Measurements from ENCODE around the gene TPRA1. TPM values are rescaled to one million over a fixed set of nuclear protein-coding genes. Genes with fewer than 3 reads are reported as not detected.
"Not testable (repeated sequence)": the region's sequence is repeated elsewhere in the genome, so short reads cannot be mapped to it uniquely, and the experiment has no call there.

Gene TPRA1
- total RNA-seq, 1 donor from 2014 or later, result 15.1 TPM

GRCh38 chr3:127606981-127607595 lies 16.6 kb upstream of the TPRA1 start:
- no peaks in the 10 kb centered on the region for H3K27me3 ChIP-seq (ENCODE audit: control insufficient read depth in 3 of 3, insufficient read depth in 3 of 3, low read length in 3 of 3)
- H3K4me3 ChIP-seq (ENCODE audit: low read length in 3 of 3), result no peak overlapping the region
- peaks cover 14 to 27% (median 25%) of the 10 kb centered on the region in 3 donors for H3K36me3 ChIP-seq (ENCODE audit: control insufficient read depth in 3 of 3, insufficient read depth in 3 of 3, low read length in 3 of 3)
- H3K9ac ChIP-seq (ENCODE audit: low read depth in 1 of 3, low read length in 3 of 3), result peak overlapping the region in 2 of 3 donors; percentile 16 to 40
- H3K9me3 ChIP-seq (ENCODE audit: control insufficient read depth in 3 of 3, low read length in 3 of 3), result no peaks in the 10 kb centered on the region
- peak overlapping the region; percentile 39 for H3K27ac ChIP-seq (ENCODE audit: low read depth, low read length)
- H3K4me1 ChIP-seq (ENCODE audit: control insufficient read depth in 3 of 3, insufficient read depth in 3 of 3, low read length in 3 of 3), result peaks cover 25 to 35% (median 33%) of the 10 kb centered on the region in 3 donors

- H3K27ac ChIP-seq (ENCODE audit: low read depth, low read length), result peak overlapping the region; percentile 39
- H3K27me3 ChIP-seq (ENCODE audit: control insufficient read depth in 3 of 3, insufficient read depth in 3 of 3, low read length in 3 of 3), result no peaks in the 10 kb centered on the region
- H3K36me3 ChIP-seq (ENCODE audit: control insufficient read depth in 3 of 3, insufficient read depth in 3 of 3, low read length in 3 of 3), result peaks cover 14 to 27% (median 25%) of the 10 kb centered on the region in 3 donors
- no peaks in the 10 kb centered on the region for H3K9me3 ChIP-seq (ENCODE audit: control insufficient read depth in 3 of 3, low read length in 3 of 3)
- H3K4me1 ChIP-seq (ENCODE audit: control insufficient read depth in 3 of 3, insufficient read depth in 3 of 3, low read length in 3 of 3), result peaks cover 25 to 35% (median 33%) of the 10 kb centered on the region in 3 donors
- H3K9ac ChIP-seq (ENCODE audit: low read depth in 1 of 3, low read length in 3 of 3), result peak overlapping the region in 1 of 3 donors; percentile 16
- H3K4me3 ChIP-seq (ENCODE audit: low read length in 3 of 3), result no peak overlapping the region
Observed at GRCh38 chr3:127606086-127606805, 15.7 kb upstream of the TPRA1 start.

DNA sequence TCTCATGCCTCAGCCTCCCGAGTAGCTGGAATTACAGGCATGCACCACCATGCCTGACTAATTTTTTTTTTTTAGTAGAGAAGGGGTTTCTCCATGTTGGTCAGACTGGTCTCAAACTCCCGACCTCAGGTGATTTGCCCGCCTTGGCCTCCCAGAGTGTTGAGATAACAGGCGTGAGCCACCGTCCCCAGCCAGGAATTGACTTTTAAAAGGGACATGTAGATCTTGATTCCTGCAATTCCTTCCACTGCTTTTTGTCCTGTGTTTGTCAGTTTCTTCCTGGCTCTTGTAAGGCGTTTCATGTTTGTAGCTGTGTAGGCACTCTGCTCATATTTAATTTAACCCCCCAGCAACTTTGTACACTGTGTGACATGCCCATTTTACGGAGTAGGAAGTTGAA lies 15.0 kb upstream of the TPRA1 start:
- not testable (repeated sequence) for H3K27ac ChIP-seq (ENCODE audit: low read depth, low read length); H3K4me3 ChIP-seq (ENCODE audit: low read length in 3 of 3); H3K27me3 ChIP-seq (ENCODE audit: control insufficient read depth in 3 of 3, insufficient read depth in 3 of 3, low read length in 3 of 3); H3K9ac ChIP-seq (ENCODE audit: low read depth in 1 of 3, low read length in 3 of 3); H3K9me3 ChIP-seq (ENCODE audit: control insufficient read depth in 3 of 3, low read length in 3 of 3)
- peaks cover 25 to 35% (median 33%) of the 10 kb centered on the region in 3 donors for H3K4me1 ChIP-seq (ENCODE audit: control insufficient read depth in 3 of 3, insufficient read depth in 3 of 3, low read length in 3 of 3)
- H3K36me3 ChIP-seq (ENCODE audit: control insufficient read depth in 3 of 3, insufficient read depth in 3 of 3, low read length in 3 of 3), result peaks cover 14 to 21% (median 21%) of the 10 kb centered on the region in 3 donors

- no peaks in the 10 kb centered on the region for H3K9me3 ChIP-seq (ENCODE audit: control insufficient read depth in 3 of 3, low read length in 3 of 3)
- H3K4me3 ChIP-seq (ENCODE audit: low read length in 3 of 3), result no peak overlapping the region
- H3K27me3 ChIP-seq (ENCODE audit: control insufficient read depth in 3 of 3, insufficient read depth in 3 of 3, low read length in 3 of 3), result no peaks in the 10 kb centered on the region
- peaks cover 16 to 26% (median 17%) of the 10 kb centered on the region in 3 donors for H3K36me3 ChIP-seq (ENCODE audit: control insufficient read depth in 3 of 3, insufficient read depth in 3 of 3, low read length in 3 of 3)
- H3K4me1 ChIP-seq (ENCODE audit: control insufficient read depth in 3 of 3, insufficient read depth in 3 of 3, low read length in 3 of 3), result peaks cover 25 to 35% (median 33%) of the 10 kb centered on the region in 3 donors
- no peak overlapping the region for H3K27ac ChIP-seq (ENCODE audit: low read depth, low read length)
- H3K9ac ChIP-seq (ENCODE audit: low read depth in 1 of 3, low read length in 3 of 3), result no peak overlapping the region
Observed at GRCh38 chr3:127604546-127605165, 14.1 kb upstream of the TPRA1 start.

GRCh38 chr3:127604035-127604434 lies 13.5 kb upstream of the TPRA1 start:
- Histone ChIP-seq H3K27me3 (ENCODE audit: control insufficient read depth in 3 of 3, insufficient read depth in 3 of 3, low read length in 3 of 3) (no peaks in the 10 kb centered on the region), H3K4me3 (ENCODE audit: low read length in 3 of 3) (no peak overlapping the region), H3K9ac (ENCODE audit: low read depth in 1 of 3, low read length in 3 of 3) (no peak overlapping the region), H3K36me3 (ENCODE audit: control insufficient read depth in 3 of 3, insufficient read depth in 3 of 3, low read length in 3 of 3) (peaks cover 16 to 23% (median 17%) of the 10 kb centered on the region in 3 donors), H3K4me1 (ENCODE audit: control insufficient read depth in 3 of 3, insufficient read depth in 3 of 3, low read length in 3 of 3) (peaks cover 25 to 37% (median 31%) of the 10 kb centered on the region in 3 donors), H3K9me3 (ENCODE audit: control insufficient read depth in 3 of 3, low read length in 3 of 3) (no peaks in the 10 kb centered on the region), H3K27ac (ENCODE audit: low read depth, low read length) (no peak overlapping the region)

- H3K9me3 ChIP-seq (ENCODE audit: control insufficient read depth in 3 of 3, low read length in 3 of 3), result no peaks in the 10 kb centered on the region
- peaks cover 5 to 16% (median 7%) of the 10 kb centered on the region in 3 donors for H3K36me3 ChIP-seq (ENCODE audit: control insufficient read depth in 3 of 3, insufficient read depth in 3 of 3, low read length in 3 of 3)
- peaks cover 0 to 18% (median 7%) of the 10 kb centered on the region in 3 donors for H3K4me1 ChIP-seq (ENCODE audit: control insufficient read depth in 3 of 3, insufficient read depth in 3 of 3, low read length in 3 of 3)
- H3K4me3 ChIP-seq (ENCODE audit: low read length in 3 of 3), result no peak overlapping the region
- no peak overlapping the region for H3K27ac ChIP-seq (ENCODE audit: low read depth, low read length)
- no peak overlapping the region for H3K9ac ChIP-seq (ENCODE audit: low read depth in 1 of 3, low read length in 3 of 3)
- H3K27me3 ChIP-seq (ENCODE audit: control insufficient read depth in 3 of 3, insufficient read depth in 3 of 3, low read length in 3 of 3), result no peaks in the 10 kb centered on the region
Observed at GRCh38 chr3:127600749-127601456, 10.4 kb upstream of the TPRA1 start.

GRCh38 chr3:127598841-127599570 lies 8.5 kb upstream of the TPRA1 start:
- Histone ChIP-seq H3K27ac (ENCODE audit: low read depth, low read length) (peak overlapping the region; percentile 75), H3K36me3 (ENCODE audit: control insufficient read depth in 3 of 3, insufficient read depth in 3 of 3, low read length in 3 of 3) (peaks cover 0 to 10% (median 2%) of the 10 kb centered on the region in 3 donors), H3K4me3 (ENCODE audit: low read length in 3 of 3) (peak overlapping the region; percentile 67 to 81 (median 80))

DNA sequence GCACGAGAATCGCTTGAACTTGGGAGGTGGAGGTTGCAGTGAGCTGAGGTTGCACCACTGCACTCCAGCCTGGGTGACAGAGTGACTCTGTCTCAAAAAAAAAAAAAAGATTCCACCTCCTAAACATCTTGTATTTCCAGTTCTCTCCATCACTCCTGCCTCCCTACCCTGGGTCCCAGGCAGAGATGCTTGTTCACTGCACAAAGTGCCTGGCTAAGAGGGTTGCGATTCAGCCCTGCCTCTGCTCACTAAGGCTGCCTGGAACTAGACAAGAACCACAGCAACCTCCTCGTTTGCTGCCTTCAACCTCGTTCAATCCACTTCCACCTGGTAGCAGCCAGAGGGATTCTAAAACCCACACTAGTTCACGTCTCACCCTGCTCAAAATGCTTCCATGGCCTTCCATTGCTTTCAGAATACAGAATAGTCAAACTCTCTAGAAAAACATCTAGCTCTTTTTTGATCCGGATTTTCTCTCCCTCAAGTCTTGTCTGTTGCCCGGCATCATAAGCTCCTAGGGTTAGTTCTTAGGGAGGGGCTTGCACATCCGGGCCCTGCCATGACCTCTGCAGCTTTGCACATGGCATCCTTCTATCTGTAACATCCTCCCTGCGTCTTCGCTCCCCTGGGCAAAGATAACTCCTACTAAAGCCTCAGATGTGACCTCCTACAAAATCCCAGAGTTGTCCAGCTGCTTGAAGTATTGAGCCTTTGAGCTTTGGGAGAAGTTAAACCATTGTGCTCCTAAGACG lies 6.7 kb upstream of the TPRA1 start:
- Histone ChIP-seq H3K9ac (ENCODE audit: low read depth in 1 of 3, low read length in 3 of 3) (no peak overlapping the region), H3K36me3 (ENCODE audit: control insufficient read depth in 3 of 3, insufficient read depth in 3 of 3, low read length in 3 of 3) (peaks cover 0 to 6% (median 2%) of the 10 kb centered on the region in 3 donors), H3K4me1 (ENCODE audit: control insufficient read depth in 3 of 3, insufficient read depth in 3 of 3, low read length in 3 of 3) (peaks cover 0 to 16% (median 7%) of the 10 kb centered on the region in 3 donors), H3K9me3 (ENCODE audit: control insufficient read depth in 3 of 3, low read length in 3 of 3) (no peaks in the 10 kb centered on the region), H3K27me3 (ENCODE audit: control insufficient read depth in 3 of 3, insufficient read depth in 3 of 3, low read length in 3 of 3) (no peaks in the 10 kb centered on the region), H3K27ac (ENCODE audit: low read depth, low read length) (no peak overlapping the region), H3K4me3 (ENCODE audit: low read length in 3 of 3) (no peak overlapping the region)

More at GRCh38 chr3:127598841-127599570, 8.5 kb upstream of the TPRA1 start:
- Histone ChIP-seq H3K27me3 (ENCODE audit: control insufficient read depth in 3 of 3, insufficient read depth in 3 of 3, low read length in 3 of 3) (no peaks in the 10 kb centered on the region), H3K9me3 (ENCODE audit: control insufficient read depth in 3 of 3, low read length in 3 of 3) (no peaks in the 10 kb centered on the region), H3K4me1 (ENCODE audit: control insufficient read depth in 3 of 3, insufficient read depth in 3 of 3, low read length in 3 of 3) (peaks cover 0 to 16% (median 7%) of the 10 kb centered on the region in 3 donors), H3K9ac (ENCODE audit: low read depth in 1 of 3, low read length in 3 of 3) (peak overlapping the region; percentile 72 to 82 (median 80))
